DOHH2 (cell line): ENCODE data around the gene CYP4F22.

Source experiments
- H3F3A ChIP-seq: fragments of 200-600 bp; sonication (generic), shearing (Covaris generic); 2 replicates; pipeline ENCODE4 v1.6.0; 2016; ENCODE audit warnings: antibody characterized with exemption, mild to moderate bottlenecking; ENCODE audit not compliant: control insufficient read depth, insufficient read depth
- H3K27ac ChIP-seq: fragments of 200-600 bp; sonication (generic); 2 replicates; pipeline ENCODE4 v1.5.1; 2014; ENCODE audit warnings: low read depth, mild to moderate bottlenecking, low read length, moderate library complexity
- H3K27me3 ChIP-seq: fragments of 200-600 bp; sonication (generic); 2 replicates; pipeline ENCODE4 v1.6.1; 2014; ENCODE audit warnings: mild to moderate bottlenecking, low read length, mixed read lengths; ENCODE audit not compliant: control insufficient read depth
- H3K36me3 ChIP-seq: fragments of 200-600 bp; sonication (generic); 2 replicates; pipeline ENCODE4 v1.6.1; 2014; ENCODE audit warnings: mild to moderate bottlenecking, low read length, moderate library complexity, mixed read lengths; ENCODE audit not compliant: control insufficient read depth
- H3K4me1 ChIP-seq: fragments of 200-600 bp; sonication (generic); 2 replicates; pipeline ENCODE4 v1.6.1; 2014; ENCODE audit warnings: mild to moderate bottlenecking, low read length, mixed read lengths; ENCODE audit not compliant: control insufficient read depth
- H3K4me2 ChIP-seq: fragments of 200-600 bp; sonication (generic); 2 replicates; pipeline ENCODE4 v1.6.0; 2014; ENCODE audit warnings: mild to moderate bottlenecking, low read length, moderate library complexity
- H3K4me3 ChIP-seq: fragments of 200-600 bp; sonication (generic); 2 replicates; pipeline ENCODE4 v1.5.1; 2014; ENCODE audit warnings: mild to moderate bottlenecking, low read length, mixed read lengths
- H3K79me2 ChIP-seq: fragments of 200-600 bp; sonication (generic); 2 replicates; pipeline ENCODE4 v1.6.1; 2014; ENCODE audit warnings: mild to moderate bottlenecking, low read length, mixed read lengths; ENCODE audit not compliant: control insufficient read depth
- H3K9me2 ChIP-seq: fragments of 200-600 bp; sonication (generic); replicated peaks from 2 replicates; pipeline ENCODE4 v1.6.1; 2014; ENCODE audit warnings: mild to moderate bottlenecking, low read length, mixed read lengths; ENCODE audit not compliant: control insufficient read depth
- H3K9me3 ChIP-seq: fragments of 200-600 bp; sonication (generic); 2 replicates; pipeline ENCODE4 v1.6.1; 2014; ENCODE audit warnings: antibody characterized with exemption, low read length, mixed read lengths; ENCODE audit not compliant: control insufficient read depth, insufficient read depth
- H4K20me1 ChIP-seq: fragments of 200-600 bp; sonication (generic); 2 replicates; pipeline ENCODE4 v1.6.0; 2014; ENCODE audit warnings: low read depth, mild to moderate bottlenecking, antibody characterized with exemption, low read length, moderate library complexity; ENCODE audit not compliant: control insufficient read depth, insufficient read depth
- EZH2phosphoT487 ChIP-seq: fragments of 200-600 bp; sonication (generic); IDR thresholded peaks from 2 replicates; pipeline ENCODE4 v1.6.1; 2017; ENCODE audit warnings: borderline replicate concordance, mild to moderate bottlenecking, antibody characterized with exemption, low read length, moderate library complexity, mixed read lengths
- TF ChIP-seq, protein P1 (sequence below): fragments of 200-600 bp; sonication (generic); IDR thresholded peaks from one replicate; pipeline ENCODE4 v1.5.1; 2014; ENCODE audit warnings: antibody characterized with exemption, mild to moderate bottlenecking, low read depth, low read length; ENCODE audit not compliant: poor library complexity, severe bottlenecking

The CYP4F22 gene

DNA sequence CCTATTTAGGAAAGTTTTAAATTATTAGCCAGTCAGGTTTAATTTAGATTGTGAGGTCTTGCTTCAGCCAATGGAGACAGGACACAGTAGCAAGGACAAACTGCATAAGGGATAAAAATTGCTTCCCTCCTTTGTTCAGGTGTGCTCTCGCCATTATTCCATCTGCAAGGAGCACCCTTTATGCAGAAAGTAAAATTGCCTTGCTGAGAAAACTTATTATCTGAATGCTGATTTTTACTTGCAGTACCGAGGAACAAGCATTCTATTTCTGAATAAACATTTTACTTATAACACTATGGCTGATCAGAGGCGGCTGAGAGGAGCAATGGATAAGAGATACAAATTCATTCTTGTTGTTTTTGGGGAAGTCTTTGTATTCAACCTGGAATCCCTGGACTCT lies 8.0 kb downstream of the CYP4F22 start:
- TF ChIP-seq EZH2phosphoT487, result no peak
- TF ChIP-seq, protein P1, sequence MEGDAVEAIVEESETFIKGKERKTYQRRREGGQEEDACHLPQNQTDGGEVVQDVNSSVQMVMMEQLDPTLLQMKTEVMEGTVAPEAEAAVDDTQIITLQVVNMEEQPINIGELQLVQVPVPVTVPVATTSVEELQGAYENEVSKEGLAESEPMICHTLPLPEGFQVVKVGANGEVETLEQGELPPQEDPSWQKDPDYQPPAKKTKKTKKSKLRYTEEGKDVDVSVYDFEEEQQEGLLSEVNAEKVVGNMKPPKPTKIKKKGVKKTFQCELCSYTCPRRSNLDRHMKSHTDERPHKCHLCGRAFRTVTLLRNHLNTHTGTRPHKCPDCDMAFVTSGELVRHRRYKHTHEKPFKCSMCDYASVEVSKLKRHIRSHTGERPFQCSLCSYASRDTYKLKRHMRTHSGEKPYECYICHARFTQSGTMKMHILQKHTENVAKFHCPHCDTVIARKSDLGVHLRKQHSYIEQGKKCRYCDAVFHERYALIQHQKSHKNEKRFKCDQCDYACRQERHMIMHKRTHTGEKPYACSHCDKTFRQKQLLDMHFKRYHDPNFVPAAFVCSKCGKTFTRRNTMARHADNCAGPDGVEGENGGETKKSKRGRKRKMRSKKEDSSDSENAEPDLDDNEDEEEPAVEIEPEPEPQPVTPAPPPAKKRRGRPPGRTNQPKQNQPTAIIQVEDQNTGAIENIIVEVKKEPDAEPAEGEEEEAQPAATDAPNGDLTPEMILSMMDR, result no peak
- Histone ChIP-seq H4K20me1 (no peaks in the 10 kb centered on the region), H3F3A (no peaks in the 10 kb centered on the region), H3K9me3 (peaks cover 13% of the 10 kb centered on the region; the same call in 1 of the 2 replicates), H3K9me2 (no peaks in the 10 kb centered on the region), H3K36me3 (no peaks in the 10 kb centered on the region), H3K79me2 (no peaks in the 10 kb centered on the region), H3K27ac (no peak overlapping the region), H3K27me3 (no peaks in the 10 kb centered on the region), H3K4me3 (no peak overlapping the region), H3K4me2 (no peak overlapping the region), H3K4me1 (no peaks in the 10 kb centered on the region)

DNA sequence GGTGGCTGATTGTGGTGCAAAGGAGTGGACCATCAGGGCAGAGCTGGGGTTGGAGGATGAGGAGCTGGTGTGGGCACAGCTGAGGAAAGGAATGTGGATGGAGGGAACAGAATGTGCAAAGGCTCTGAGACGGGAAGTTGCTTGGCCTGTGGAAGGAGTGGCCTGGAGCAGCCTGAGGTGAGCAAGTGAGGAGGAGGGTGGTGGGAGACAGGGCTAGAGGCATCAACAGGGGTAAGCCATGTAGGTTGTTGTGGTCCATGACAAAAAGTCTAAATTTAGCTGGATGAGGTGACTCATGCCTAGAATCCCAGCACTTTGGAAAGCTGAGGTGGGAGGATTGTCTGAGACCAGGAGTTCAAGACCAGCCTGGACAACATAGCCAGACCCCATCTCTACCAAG lies 9.5 kb downstream of the CYP4F22 start:
- no peaks in the 10 kb centered on the region for H4K20me1 ChIP-seq
- no peaks in the 10 kb centered on the region for H3K4me1 ChIP-seq
- peaks cover 13% of the 10 kb centered on the region; the same call in 1 of the 2 replicates for H3K9me3 ChIP-seq
- no peaks in the 10 kb centered on the region for H3K36me3 ChIP-seq
- no peaks in the 10 kb centered on the region for H3K27me3 ChIP-seq
- no peak overlapping the region for H3K4me2 ChIP-seq
- TF ChIP-seq, protein P1, result no peak
- no peaks in the 10 kb centered on the region for H3K79me2 ChIP-seq
- H3K4me3 ChIP-seq, result no peak overlapping the region
- no peaks in the 10 kb centered on the region for H3K9me2 ChIP-seq
- H3K27ac ChIP-seq, result no peak overlapping the region
- H3F3A ChIP-seq, result no peaks in the 10 kb centered on the region

DNA sequence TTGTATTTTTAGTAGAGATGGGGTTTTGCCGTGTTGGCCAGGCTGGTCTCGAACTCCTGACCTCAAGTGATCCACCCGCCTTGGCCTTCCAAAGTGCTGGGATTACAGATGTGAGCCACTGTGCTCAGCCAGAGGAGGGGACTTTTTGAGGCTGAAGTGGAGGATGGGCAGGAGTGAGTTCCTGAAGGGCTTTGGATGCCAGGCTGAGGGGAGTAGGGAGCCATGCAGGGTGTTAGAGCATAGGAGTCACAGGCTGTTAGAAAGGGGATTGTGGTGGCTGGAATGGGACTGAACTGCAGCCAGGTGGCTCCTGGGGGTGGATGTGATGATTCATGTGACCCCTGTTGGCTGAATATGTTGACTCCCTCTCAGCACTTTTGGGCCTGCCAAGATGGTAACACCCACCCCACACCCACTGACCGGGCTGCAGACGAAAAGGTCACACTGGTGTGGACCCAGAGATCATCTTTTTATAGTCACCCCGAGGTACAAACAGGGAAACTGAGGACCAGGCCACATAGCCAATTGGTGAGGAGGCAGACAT lies 11.2 kb downstream of the CYP4F22 start:
- H3K27ac ChIP-seq, result no peak overlapping the region
- peaks cover 13% of the 10 kb centered on the region; the same call in 1 of the 2 replicates for H3K9me3 ChIP-seq
- no peaks in the 10 kb centered on the region for H3K27me3 ChIP-seq

More for the DNA sequence above, 11.2 kb downstream of the CYP4F22 start:
- Histone ChIP-seq H3K79me2 (no peaks in the 10 kb centered on the region), H3K4me1 (no peaks in the 10 kb centered on the region), H4K20me1 (no peaks in the 10 kb centered on the region), H3K4me3 (no peak overlapping the region), H3K4me2 (no peak overlapping the region), H3F3A (no peaks in the 10 kb centered on the region), H3K36me3 (no peaks in the 10 kb centered on the region), H3K9me2 (no peaks in the 10 kb centered on the region)
- TF ChIP-seq EZH2phosphoT487, result no peak
- TF ChIP-seq, protein P1, result no peak
